Transverse colon (tissue), 4 donors: ENCODE results near the gene SMIM43. TPM values are rescaled to one million over a fixed set of nuclear protein-coding genes. Genes with fewer than 3 reads are reported as not detected.
"Not testable (repeated sequence)": the region's sequence is repeated elsewhere in the genome, so short reads cannot be mapped to it uniquely, and the experiment has no call there.

Experiments
- DNase-seq: peaks from one replicate; pipeline ENCODE4 v3.0.0-alpha.2; 2019
- H3K27ac ChIP-seq, 4 donors: fragments of 200-600 bp; sonication (generic); 2 replicates each; pipeline ENCODE4 v1.5.1; 2016 to 2018; ENCODE audit warnings: inconsistent platforms in 4 of 4
- H3K27me3 ChIP-seq: fragments of 200-600 bp; sonication (generic); 2 replicates; pipeline ENCODE4 v1.5.1; 2017; ENCODE audit warnings: inconsistent platforms
- H3K36me3 ChIP-seq, 4 donors: fragments of 200-600 bp; sonication (generic); 2 replicates each; pipeline ENCODE4 v1.5.1; 2017 to 2019; ENCODE audit warnings: inconsistent platforms in 4 of 4
- H3K4me1 ChIP-seq, 4 donors: fragments of 200-600 bp; sonication (generic); 2 replicates each; pipeline ENCODE4 v1.5.1; 2017 to 2020; ENCODE audit warnings: inconsistent platforms in 4 of 4
- H3K4me3 ChIP-seq, 4 donors: fragments of 200-600 bp; sonication (generic); 1 replicate in 1 of 4; 2 replicates in 3 of 4; pipeline versions ENCODE4 v1.5.1 to v1.6.1; 2017 to 2019; ENCODE audit warnings: inconsistent platforms in 4 of 4
- H3K9me3 ChIP-seq, 2 donors: fragments of 200-600 bp; sonication (generic); 2 replicates each; pipeline ENCODE4 v1.5.1; 2017 to 2019; ENCODE audit warnings: inconsistent platforms in 2 of 2
- CTCF ChIP-seq, 5 experiments: fragments of 200-600 bp in 3 of 5; fragments of 450-650 bp in 2 of 5; sonication (generic) in 3 of 5; IDR thresholded peaks; 1 replicate in 2 of 5; 2 replicates in 3 of 5; pipeline ENCODE4 v1.5.1; 2016 to 2017; ENCODE audit warnings: antibody characterized with exemption in 5 of 5, inconsistent platforms in 3 of 5, mild to moderate bottlenecking in 2 of 5, moderate library complexity in 1 of 5
- EP300 ChIP-seq: sonication (generic); formaldehyde crosslinking; IDR thresholded peaks from one replicate; pipeline ENCODE4 v1.6.1; 2017; ENCODE audit warnings: antibody characterized with exemption, low read depth
- POLR2A ChIP-seq: fragments of 450-650 bp; IDR thresholded peaks from one replicate; pipeline ENCODE4 v1.6.1; 2016; ENCODE audit warnings: antibody characterized with exemption, mild to moderate bottlenecking, moderate library complexity
- POLR2AphosphoS5 ChIP-seq, 3 donors: sonication (generic); formaldehyde crosslinking; IDR thresholded peaks; one replicate each; pipeline ENCODE4 v1.6.1; 2016; ENCODE audit warnings: antibody characterized with exemption in 3 of 3
- WGBS, 2 donors: methylation state at CpG; one replicate each; pipeline ENCODE4 v1.1.5; 2018; ENCODE audit warnings: low coverage in 1 of 2; 5-methylcytosine and 5-hydroxymethylcytosine counted together
- in situ Hi-C, 4 donors: fragments of 200-750 bp; cut with MboI; loops; one replicate each; pipeline versions ENCODE4 v1.15.0 to v1.15.1; 2017; ENCODE audit warnings: low sequenced_read_pairs in 3 of 4, low pct_ligation_motif_present in 1 of 4, low pct_unique_long_range_greater_than_20kb in 1 of 4
- intact Hi-C: fragments of 100-400 bp; cut with DNase I; formaldehyde crosslinking; loops from one replicate; pipeline ENCODE4 v1.15.1; 2023; ENCODE audit warnings: low total_unique reads
- total RNA-seq, 4 donors: library from RNA; depleted of rRNA; stranded (reverse); fragments of >200 nt; gene quantifications; one replicate each; pipeline ENCODE4 v1.1.0, GENCODE V29; 2016

Gene SMIM43
- total RNA-seq, 4 donors from 2014 or later, result 0.27 TPM; not detected in 3

- no peaks in the 10 kb centered on the region for H3K36me3 ChIP-seq
- no peak overlapping the region for H3K27ac ChIP-seq
- in situ Hi-C loops (no loop called here), intact Hi-C loops (no loop called here)
- peaks cover 40% of the 10 kb centered on the region for H3K27me3 ChIP-seq
- H3K9me3 ChIP-seq, result no peaks in the 10 kb centered on the region
- no peak for DNase-seq
- H3K4me3 ChIP-seq, result no peak overlapping the region
- H3K4me1 ChIP-seq, result peaks cover 0 to 7% (median 1%) of the 10 kb centered on the region in 4 donors
- WGBS, 2 donors, result 42 to 55% methylated on average over 2 to 3 of the region's 3 CpGs
- no peak for TF ChIP-seq CTCF (IDR thresholded peaks at IDR 0.05)
- no peak for TF ChIP-seq POLR2AphosphoS5 (IDR thresholded peaks at IDR 0.05)
- no peak for TF ChIP-seq EP300
- no peak for TF ChIP-seq POLR2A
These were observed 4.8 kb downstream of the SMIM43 start for GRCh38 chr4:121760205-121760604.

- intact Hi-C loops (no loop called here), in situ Hi-C loops (no loop called here)
- WGBS, 2 donors, result 83 to 87% methylated on average over 2 of the region's 2 CpGs
- TF ChIP-seq POLR2AphosphoS5 (IDR thresholded peaks at IDR 0.05), result no peak
- no peak for TF ChIP-seq EP300
- TF ChIP-seq CTCF (IDR thresholded peaks at IDR 0.05), result no peak
- TF ChIP-seq POLR2A, result no peak
- H3K36me3 ChIP-seq, result no peaks in the 10 kb centered on the region
- no peaks in the 10 kb centered on the region for H3K9me3 ChIP-seq
- no peak for DNase-seq
- no peaks in the 10 kb centered on the region for H3K4me1 ChIP-seq
- H3K27ac ChIP-seq, result no peak overlapping the region
- H3K27me3 ChIP-seq, result peaks cover 29% of the 10 kb centered on the region
- H3K4me3 ChIP-seq, result no peak overlapping the region
These were observed 5.9 kb downstream of the SMIM43 start for GRCh38 chr4:121758925-121759568.

- H3K9me3 ChIP-seq, H3K4me3 ChIP-seq, H3K27me3 ChIP-seq, in situ Hi-C loops, H3K36me3 ChIP-seq, DNase-seq, intact Hi-C loops, H3K27ac ChIP-seq, H3K4me1 ChIP-seq: not testable (repeated sequence)
- WGBS, 2 donors, result 79 to 88% methylated on average over 1 of the region's 1 CpG
These were observed 12.8 kb downstream of the SMIM43 start for GRCh38 chr4:121752142-121752541.

GRCh38 chr4:121749225-121749624 lies 15.7 kb downstream of the SMIM43 start:
- intact Hi-C loops, result no loop called here
- in situ Hi-C loops, result loop anchor here (25.0 kb wide), 3 partner anchors 262 to 387 kb away; no protein-coding TSS in a partner anchor
- WGBS, 2 donors, result 0 to 12% methylated on average over 2 to 4 of the region's 4 CpGs

More at GRCh38 chr4:121749225-121749624, 15.7 kb downstream of the SMIM43 start:
- Histone ChIP-seq H3K4me3 (no peak overlapping the region), H3K27me3 (no peaks in the 10 kb centered on the region), H3K27ac (no peak overlapping the region), H3K36me3 (no peaks in the 10 kb centered on the region), H3K4me1 (no peaks in the 10 kb centered on the region), H3K9me3 (no peaks in the 10 kb centered on the region)
- TF ChIP-seq CTCF (IDR thresholded peaks at IDR 0.05) (no peak), POLR2A (no peak), EP300 (no peak), POLR2AphosphoS5 (IDR thresholded peaks at IDR 0.05) (no peak)
- DNase-seq, result no peak
